ENCODE results near the gene ST6GALNAC3. TPM values are rescaled to one million over a fixed set of nuclear protein-coding genes. Genes with fewer than 3 reads are reported as not detected.
A peak's percentile ranks its signal among the peaks of the same experiment; 100 is the strongest.

ST6GALNAC3 gene
- total RNA-seq, 1 donor from 2014 or later, result 23.6 TPM

GRCh38 chr1:76130992-76131391 is 56.4 kb downstream of the ST6GALNAC3 start:
- Histone ChIP-seq H3K4me3 (no peak overlapping the region), H3K9me3 (ENCODE audit: low read depth) (no peaks in the 10 kb centered on the region), H4K20me1 (ENCODE audit: low read depth) (no peaks in the 10 kb centered on the region), H3K9ac (no peak overlapping the region), H3K27ac (no peak overlapping the region), H3K27me3 (no peaks in the 10 kb centered on the region), H3K4me1 (peaks cover 4% of the 10 kb centered on the region), H3F3A (ENCODE audit: low read depth) (no peaks in the 10 kb centered on the region), H3K36me3 (no peaks in the 10 kb centered on the region), H3K4me2 (no peak overlapping the region), H2AFZ (replicated peaks) (no peak overlapping the region), H3K79me2 (ENCODE audit: low read depth) (no peaks in the 10 kb centered on the region)
- H3K27ac Mint-ChIP-seq, result no peak overlapping the region
- peaks cover 12% of the 10 kb centered on the region for H3K4me1 Mint-ChIP-seq
- H3K36me3 Mint-ChIP-seq, result peaks cover 25% of the 10 kb centered on the region
- H3K9me3 Mint-ChIP-seq, result no peaks in the 10 kb centered on the region
- DNase-seq (ENCODE audit: low spot score), result no peak
- H3K4me3 Mint-ChIP-seq, result no peak overlapping the region
- TF ChIP-seq EZH2 (IDR thresholded peaks at IDR 0.05) (no peak), EZH2phosphoT487 (IDR thresholded peaks at IDR 0.05) (no peak)
- TF ChIP-seq, protein P1, sequence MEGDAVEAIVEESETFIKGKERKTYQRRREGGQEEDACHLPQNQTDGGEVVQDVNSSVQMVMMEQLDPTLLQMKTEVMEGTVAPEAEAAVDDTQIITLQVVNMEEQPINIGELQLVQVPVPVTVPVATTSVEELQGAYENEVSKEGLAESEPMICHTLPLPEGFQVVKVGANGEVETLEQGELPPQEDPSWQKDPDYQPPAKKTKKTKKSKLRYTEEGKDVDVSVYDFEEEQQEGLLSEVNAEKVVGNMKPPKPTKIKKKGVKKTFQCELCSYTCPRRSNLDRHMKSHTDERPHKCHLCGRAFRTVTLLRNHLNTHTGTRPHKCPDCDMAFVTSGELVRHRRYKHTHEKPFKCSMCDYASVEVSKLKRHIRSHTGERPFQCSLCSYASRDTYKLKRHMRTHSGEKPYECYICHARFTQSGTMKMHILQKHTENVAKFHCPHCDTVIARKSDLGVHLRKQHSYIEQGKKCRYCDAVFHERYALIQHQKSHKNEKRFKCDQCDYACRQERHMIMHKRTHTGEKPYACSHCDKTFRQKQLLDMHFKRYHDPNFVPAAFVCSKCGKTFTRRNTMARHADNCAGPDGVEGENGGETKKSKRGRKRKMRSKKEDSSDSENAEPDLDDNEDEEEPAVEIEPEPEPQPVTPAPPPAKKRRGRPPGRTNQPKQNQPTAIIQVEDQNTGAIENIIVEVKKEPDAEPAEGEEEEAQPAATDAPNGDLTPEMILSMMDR (IDR thresholded peaks at IDR 0.05), result no peak
- H3K27me3 Mint-ChIP-seq (ENCODE audit: insufficient read depth, low read depth), result peaks cover 5% of the 10 kb centered on the region

DNA sequence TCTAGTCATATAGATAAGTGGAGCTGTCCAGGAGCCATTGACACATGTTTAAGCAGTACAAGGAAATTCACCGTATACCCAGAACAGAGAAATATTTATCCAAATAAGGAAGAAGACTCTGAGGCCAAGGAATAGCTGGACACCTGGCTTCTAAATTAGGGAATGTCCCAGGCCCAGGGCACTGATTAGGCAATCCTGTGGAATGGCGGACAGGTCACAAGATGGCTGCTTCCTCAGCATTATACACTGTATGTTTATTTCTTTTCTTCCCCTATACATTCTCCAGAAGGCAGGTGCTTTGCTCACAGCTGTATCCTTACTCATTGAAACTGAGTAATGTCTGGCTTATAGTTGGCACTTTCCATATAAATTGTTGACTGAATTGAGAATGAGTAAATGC is 59.4 kb downstream of the ST6GALNAC3 start:
- no peak for DNase-seq (ENCODE audit: low spot score)
- no peaks in the 10 kb centered on the region for H4K20me1 ChIP-seq (ENCODE audit: low read depth)
- no peaks in the 10 kb centered on the region for H3K27me3 ChIP-seq
- Mint-ChIP-seq H3K4me1 (peaks cover 5% of the 10 kb centered on the region), H3K36me3 (peaks cover 18% of the 10 kb centered on the region), H3K27me3 (ENCODE audit: insufficient read depth, low read depth) (peaks cover 3% of the 10 kb centered on the region), H3K9me3 (no peaks in the 10 kb centered on the region), H3K27ac (no peak overlapping the region), H3K4me3 (no peak overlapping the region)
- no peak overlapping the region for H2AFZ ChIP-seq (replicated peaks)
- H3F3A ChIP-seq (ENCODE audit: low read depth), result no peaks in the 10 kb centered on the region
- H3K36me3 ChIP-seq, result no peaks in the 10 kb centered on the region
- no peak overlapping the region for H3K27ac ChIP-seq
- H3K4me3 ChIP-seq, result no peak overlapping the region
- H3K4me2 ChIP-seq, result no peak overlapping the region
- peaks cover 4% of the 10 kb centered on the region for H3K4me1 ChIP-seq
- TF ChIP-seq EZH2phosphoT487 (IDR thresholded peaks at IDR 0.05) (no peak), EZH2 (IDR thresholded peaks at IDR 0.05) (no peak)
- TF ChIP-seq, protein P1 (IDR thresholded peaks at IDR 0.05), result no peak
- no peaks in the 10 kb centered on the region for H3K9me3 ChIP-seq (ENCODE audit: low read depth)
- no peaks in the 10 kb centered on the region for H3K79me2 ChIP-seq (ENCODE audit: low read depth)
- no peak overlapping the region for H3K9ac ChIP-seq

- Histone ChIP-seq H3K27ac (no peak overlapping the region), H3K4me1 (peaks cover 16% of the 10 kb centered on the region), H3K4me2 (no peak overlapping the region), H3K9me3 (ENCODE audit: low read depth) (no peaks in the 10 kb centered on the region), H3K79me2 (ENCODE audit: low read depth) (no peaks in the 10 kb centered on the region), H3K36me3 (no peaks in the 10 kb centered on the region), H3K4me3 (no peak overlapping the region), H2AFZ (replicated peaks) (no peak overlapping the region), H3F3A (ENCODE audit: low read depth) (peaks cover 12% of the 10 kb centered on the region), H3K9ac (no peak overlapping the region), H3K27me3 (no peaks in the 10 kb centered on the region), H4K20me1 (ENCODE audit: low read depth) (no peaks in the 10 kb centered on the region)
- DNase-seq (ENCODE audit: low spot score), result peak; percentile 9
- Mint-ChIP-seq H3K36me3 (peaks cover 14% of the 10 kb centered on the region), H3K9me3 (no peaks in the 10 kb centered on the region), H3K27me3 (ENCODE audit: insufficient read depth, low read depth) (peaks cover 3% of the 10 kb centered on the region), H3K4me1 (peaks cover 15% of the 10 kb centered on the region), H3K27ac (no peak overlapping the region), H3K4me3 (no peak overlapping the region)
- no peak for TF ChIP-seq EZH2 (IDR thresholded peaks at IDR 0.05)
- no peak for TF ChIP-seq EZH2phosphoT487 (IDR thresholded peaks at IDR 0.05)
- TF ChIP-seq, protein P1 (IDR thresholded peaks at IDR 0.05), result no peak
These were observed 61.3 kb downstream of the ST6GALNAC3 start for GRCh38 chr1:76135835-76136234.
